ENCODE results near the gene CCDC88C.

CCDC88C gene

GRCh38 chr14:91263329-91263728, 154.3 kb downstream of the CCDC88C start:
- TF ChIP-seq CTCF (IDR thresholded peaks at IDR 0.05; ENCODE audit: low read depth, low read length, missing control alignments): no peak
- no peak overlapping the region for H3K4me3 ChIP-seq (ENCODE audit: low read depth, low read length)
- no peak for DNase-seq (ENCODE audit: low read depth)
- in situ Hi-C loops (cut with HindIII; ENCODE audit: low sequenced_read_pairs): no loop called here

- no peak overlapping the region for H3K4me3 ChIP-seq (ENCODE audit: low read depth, low read length)
- in situ Hi-C loops (cut with HindIII; ENCODE audit: low sequenced_read_pairs): no loop called here
- no peak for DNase-seq (ENCODE audit: low read depth)
- TF ChIP-seq CTCF (IDR thresholded peaks at IDR 0.05; ENCODE audit: low read depth, low read length, missing control alignments): no peak
Observed at GRCh38 chr14:91261986-91262549, 155.6 kb downstream of the CCDC88C start.

GRCh38 chr14:91261115-91261514, 156.5 kb downstream of the CCDC88C start:
- in situ Hi-C loops (cut with HindIII; ENCODE audit: low sequenced_read_pairs): no loop called here

GRCh38 chr14:91258876-91259275, 158.7 kb downstream of the CCDC88C start:
- no peak for TF ChIP-seq CTCF (IDR thresholded peaks at IDR 0.05; ENCODE audit: low read depth, low read length, missing control alignments)
- H3K4me3 ChIP-seq (ENCODE audit: low read depth, low read length): no peak overlapping the region
- DNase-seq (ENCODE audit: low read depth): no peak
- in situ Hi-C loops (cut with HindIII; ENCODE audit: low sequenced_read_pairs): no loop called here

More at GRCh38 chr14:91261115-91261514, 156.5 kb downstream of the CCDC88C start:
- DNase-seq (ENCODE audit: low read depth): no peak
- TF ChIP-seq CTCF (IDR thresholded peaks at IDR 0.05; ENCODE audit: low read depth, low read length, missing control alignments): no peak
- no peak overlapping the region for H3K4me3 ChIP-seq (ENCODE audit: low read depth, low read length)

- in situ Hi-C loops (cut with HindIII; ENCODE audit: low sequenced_read_pairs): no loop called here
- no peak for TF ChIP-seq CTCF (IDR thresholded peaks at IDR 0.05; ENCODE audit: low read depth, low read length, missing control alignments)
- no peak for DNase-seq (ENCODE audit: low read depth)
- no peak overlapping the region for H3K4me3 ChIP-seq (ENCODE audit: low read depth, low read length)
Observed at GRCh38 chr14:91258011-91258618, 159.5 kb downstream of the CCDC88C start.

- in situ Hi-C loops (cut with HindIII; ENCODE audit: low sequenced_read_pairs): no loop called here
- TF ChIP-seq CTCF (IDR thresholded peaks at IDR 0.05; ENCODE audit: low read depth, low read length, missing control alignments): no peak
- H3K4me3 ChIP-seq (ENCODE audit: low read depth, low read length): no peak overlapping the region
- no peak for DNase-seq (ENCODE audit: low read depth)
Observed at GRCh38 chr14:91257328-91258010, 160.2 kb downstream of the CCDC88C start.
